Hepatocyte (in vitro differentiated cells): ENCODE measurements around the gene MAGEB5. TPM values are rescaled to one million over a fixed set of nuclear protein-coding genes. Genes with fewer than 3 reads are reported as not detected.
"Not testable (repeated sequence)": the region's sequence is repeated elsewhere in the genome, so short reads cannot be mapped to it uniquely, and the experiment has no call there.

Source experiments
- DNase-seq: peaks from one replicate; pipeline ENCODE4 v3.0.0-alpha.2; 2016; ENCODE audit warnings: low spot score
- H2AFZ ChIP-seq: fragments of 200-600 bp; sonication (generic); 2 replicates; pipeline ENCODE4 v1.6.0; 2016; ENCODE audit warnings: antibody characterized with exemption, mild to moderate bottlenecking
- H3K27ac ChIP-seq: fragments of 200-600 bp; sonication (generic); 2 replicates; pipeline ENCODE4 v1.5.1; 2016; ENCODE audit warnings: mild to moderate bottlenecking
- H3K27me3 ChIP-seq: fragments of 200-600 bp; sonication (generic); 2 replicates; pipeline ENCODE4 v1.6.1; 2016
- H3K36me3 ChIP-seq: fragments of 200-600 bp; sonication (generic); replicated peaks from 2 replicates; pipeline ENCODE4 v1.5.1; 2016; ENCODE audit warnings: low read depth; ENCODE audit not compliant: insufficient read depth
- H3K4me1 ChIP-seq: fragments of 200-600 bp; sonication (generic); 2 replicates; pipeline ENCODE4 v1.5.1; 2016; ENCODE audit warnings: mild to moderate bottlenecking, moderate library complexity; ENCODE audit not compliant: insufficient read depth
- H3K4me2 ChIP-seq: fragments of 200-600 bp; sonication (generic); 2 replicates; pipeline ENCODE4 v1.6.0; 2016
- H3K4me3 ChIP-seq: fragments of 200-600 bp; sonication (generic); 2 replicates; pipeline ENCODE4 v1.5.1; 2016; ENCODE audit warnings: mild to moderate bottlenecking
- H3K79me2 ChIP-seq: fragments of 200-600 bp; sonication (generic); 2 replicates; pipeline ENCODE4 v1.6.0; 2017; ENCODE audit warnings: mild to moderate bottlenecking
- H3K9me2 ChIP-seq: fragments of 200-600 bp; sonication (generic); replicated peaks from 2 replicates; pipeline ENCODE4 v1.6.0; 2017; ENCODE audit warnings: mild to moderate bottlenecking; ENCODE audit not compliant: insufficient read depth
- H3K9me3 ChIP-seq: fragments of 200-600 bp; sonication (generic); 2 replicates; pipeline ENCODE4 v1.5.1; 2016; ENCODE audit warnings: low read depth, mild to moderate bottlenecking
- H4K20me1 ChIP-seq: fragments of 200-600 bp; sonication (generic); 2 replicates; pipeline ENCODE4 v1.6.0; 2016; ENCODE audit warnings: mild to moderate bottlenecking; ENCODE audit not compliant: insufficient read depth, poor library complexity, severe bottlenecking
- EZH2 ChIP-seq: fragments of 200-600 bp; sonication (generic); IDR thresholded peaks from 2 replicates; pipeline ENCODE4 v1.6.1; 2016; ENCODE audit warnings: antibody characterized with exemption, mild to moderate bottlenecking, borderline replicate concordance
- EZH2phosphoT487 ChIP-seq: fragments of 200-600 bp; sonication (generic); IDR thresholded peaks from one replicate; pipeline ENCODE4 v1.6.1; 2018; ENCODE audit warnings: antibody characterized with exemption, mild to moderate bottlenecking, low read depth, moderate library complexity; ENCODE audit not compliant: unreplicated experiment, severe bottlenecking
- WGBS: methylation state at CpG from one replicate; pipeline ENCODE4 v1.1.6; 2016; ENCODE audit warnings: low lambda C conversion rate; ENCODE audit errors: missing lambda C conversion rate; 5-methylcytosine and 5-hydroxymethylcytosine counted together
- polyA plus RNA-seq: library from polyadenylated mRNA; unstranded; fragments of >200 nt; fragmentation: Nextera tagmentation; extraction: Ambion mirVana; gene quantifications from 2 replicates; pipeline ENCODE4 v1.2.1, GENCODE V29; 2016
- total RNA-seq: library from RNA; depleted of rRNA; stranded (reverse); fragments of >200 nt; gene quantifications from 2 replicates; pipeline ENCODE4 v1.2.3, GENCODE V29; 2014
- TF ChIP-seq, protein P1 (sequence below): fragments of 200-600 bp; sonication (generic); IDR thresholded peaks from 2 replicates; pipeline ENCODE4 v1.5.1; 2016; ENCODE audit warnings: antibody characterized with exemption, mild to moderate bottlenecking; ENCODE audit not compliant: poor library complexity

The MAGEB5 gene, protein sequence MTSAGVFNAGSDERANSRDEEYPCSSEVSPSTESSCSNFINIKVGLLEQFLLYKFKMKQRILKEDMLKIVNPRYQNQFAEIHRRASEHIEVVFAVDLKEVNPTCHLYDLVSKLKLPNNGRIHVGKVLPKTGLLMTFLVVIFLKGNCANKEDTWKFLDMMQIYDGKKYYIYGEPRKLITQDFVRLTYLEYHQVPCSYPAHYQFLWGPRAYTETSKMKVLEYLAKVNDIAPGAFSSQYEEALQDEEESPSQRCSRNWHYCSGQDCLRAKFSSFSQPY
- total RNA-seq: not detected in 2 replicates
- not detected in 2 replicates for polyA plus RNA-seq

DNA sequence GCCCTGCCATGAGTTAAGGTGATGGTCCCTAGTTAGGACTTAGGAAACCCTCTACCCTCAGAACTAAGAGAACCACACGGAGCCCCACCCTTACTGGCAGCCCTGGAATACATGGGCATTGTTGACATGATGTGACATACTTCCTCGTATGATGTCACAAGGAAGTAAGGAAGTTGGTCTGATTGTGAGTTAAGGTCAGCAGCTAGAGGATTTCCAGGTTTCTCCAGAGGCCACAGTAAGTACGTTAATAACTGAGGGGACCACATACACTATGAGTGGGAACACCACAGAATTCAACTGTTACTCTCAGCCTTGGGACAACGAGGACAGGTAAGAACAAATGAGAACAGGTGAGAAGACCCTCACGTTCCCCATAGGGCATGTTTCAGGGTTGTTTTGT lies at the start of gene MAGEB5:
MAGEB5 (plus strand) TSS at position 301 of the 400 bp plus-strand sequence. CDS start 1,133 bp downstream, outside the sequence.
- 64% methylated on average over 5 of the region's 5 CpGs for WGBS
- DNase-seq: no peak
- H3K4me3 ChIP-seq: no peak within 1 kb of the TSS
- H3K9me3 ChIP-seq: no peaks in the 10 kb centered on the region
- TF ChIP-seq EZH2phosphoT487: no peak
- TF ChIP-seq, protein P1, sequence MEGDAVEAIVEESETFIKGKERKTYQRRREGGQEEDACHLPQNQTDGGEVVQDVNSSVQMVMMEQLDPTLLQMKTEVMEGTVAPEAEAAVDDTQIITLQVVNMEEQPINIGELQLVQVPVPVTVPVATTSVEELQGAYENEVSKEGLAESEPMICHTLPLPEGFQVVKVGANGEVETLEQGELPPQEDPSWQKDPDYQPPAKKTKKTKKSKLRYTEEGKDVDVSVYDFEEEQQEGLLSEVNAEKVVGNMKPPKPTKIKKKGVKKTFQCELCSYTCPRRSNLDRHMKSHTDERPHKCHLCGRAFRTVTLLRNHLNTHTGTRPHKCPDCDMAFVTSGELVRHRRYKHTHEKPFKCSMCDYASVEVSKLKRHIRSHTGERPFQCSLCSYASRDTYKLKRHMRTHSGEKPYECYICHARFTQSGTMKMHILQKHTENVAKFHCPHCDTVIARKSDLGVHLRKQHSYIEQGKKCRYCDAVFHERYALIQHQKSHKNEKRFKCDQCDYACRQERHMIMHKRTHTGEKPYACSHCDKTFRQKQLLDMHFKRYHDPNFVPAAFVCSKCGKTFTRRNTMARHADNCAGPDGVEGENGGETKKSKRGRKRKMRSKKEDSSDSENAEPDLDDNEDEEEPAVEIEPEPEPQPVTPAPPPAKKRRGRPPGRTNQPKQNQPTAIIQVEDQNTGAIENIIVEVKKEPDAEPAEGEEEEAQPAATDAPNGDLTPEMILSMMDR: no peak
- no peak for TF ChIP-seq EZH2
- H2AFZ ChIP-seq: no peak within 1 kb of the TSS
- no peaks in the 10 kb centered on the region for H3K9me2 ChIP-seq
- H3K79me2 ChIP-seq: no peaks in the 10 kb centered on the region
- no peaks in the 10 kb centered on the region for H3K4me1 ChIP-seq
- no peak within 1 kb of the TSS for H3K27ac ChIP-seq
- H3K4me2 ChIP-seq: no peak within 1 kb of the TSS
- H4K20me1 ChIP-seq: no peaks in the 10 kb centered on the region
- H3K36me3 ChIP-seq: no peaks in the 10 kb centered on the region
- no peaks in the 10 kb centered on the region for H3K27me3 ChIP-seq

DNA sequence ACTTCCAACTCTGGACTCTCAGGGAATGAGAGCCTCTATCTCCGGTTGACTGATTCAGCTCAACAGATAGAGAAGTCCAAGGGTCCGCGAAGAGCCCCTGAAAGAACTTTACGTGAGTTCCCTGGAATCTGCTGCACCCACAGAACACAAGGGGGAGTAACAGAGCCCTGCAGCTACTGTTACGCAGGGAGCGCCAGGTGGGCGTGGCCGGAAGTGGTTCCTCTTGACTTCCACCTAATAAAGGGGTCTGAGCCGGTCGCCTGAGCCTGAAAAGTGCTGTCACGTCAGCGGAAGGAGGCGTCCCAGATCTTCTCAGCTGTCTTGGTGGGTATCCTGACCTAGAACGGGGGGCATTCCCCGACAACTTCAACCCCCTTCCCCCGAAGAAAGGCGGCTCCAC lies 23.8 kb upstream of the MAGEB5 start, which contains the start of gene MAGEB6:
MAGEB6 (plus strand) TSS at position 237 of the 400 bp plus-strand sequence. CDS start 1,407 bp downstream, outside the sequence.
- no peak for DNase-seq
- no peaks in the 10 kb centered on the region for H3K4me1 ChIP-seq
- H3K4me3 ChIP-seq: no peak within 1 kb of the TSS
- no peaks in the 10 kb centered on the region for H3K9me3 ChIP-seq
- H3K79me2 ChIP-seq: no peaks in the 10 kb centered on the region
- 83% methylated on average over 17 of the region's 17 CpGs for WGBS
- H3K27me3 ChIP-seq: no peaks in the 10 kb centered on the region
- no peak within 1 kb of the TSS for H2AFZ ChIP-seq
- no peak within 1 kb of the TSS for H3K4me2 ChIP-seq
- H3K36me3 ChIP-seq: no peaks in the 10 kb centered on the region
- no peaks in the 10 kb centered on the region for H4K20me1 ChIP-seq
- TF ChIP-seq, protein P1: no peak
- no peak for TF ChIP-seq EZH2
- no peak for TF ChIP-seq EZH2phosphoT487
- H3K27ac ChIP-seq: no peak within 1 kb of the TSS
- H3K9me2 ChIP-seq: no peaks in the 10 kb centered on the region

DNA sequence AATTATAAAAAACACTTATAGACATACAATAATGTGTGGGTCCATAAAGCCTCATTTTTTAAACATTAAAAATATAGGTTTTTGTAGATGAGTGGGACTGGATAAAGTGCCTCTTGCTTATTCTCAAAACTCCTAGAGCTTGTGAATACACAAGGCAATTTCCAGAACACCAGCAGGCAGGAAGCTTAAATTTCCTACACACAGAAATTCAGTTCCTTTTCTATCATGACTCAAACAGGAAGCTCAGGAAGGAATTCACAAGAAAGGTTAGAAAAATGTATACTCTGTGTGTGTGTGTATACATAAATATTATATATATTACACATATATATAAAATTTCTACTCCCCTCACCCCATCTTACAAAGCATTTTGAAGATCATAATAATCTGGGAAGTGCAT lies 12.4 kb upstream of the MAGEB5 start:
- no peak overlapping the region for H3K27ac ChIP-seq
- H4K20me1 ChIP-seq: no peaks in the 10 kb centered on the region
- no peak overlapping the region for H3K4me2 ChIP-seq
- H3K9me2 ChIP-seq: no peaks in the 10 kb centered on the region
- no peaks in the 10 kb centered on the region for H3K9me3 ChIP-seq
- no peak overlapping the region for H2AFZ ChIP-seq
- no peaks in the 10 kb centered on the region for H3K79me2 ChIP-seq
- H3K4me1 ChIP-seq: no peaks in the 10 kb centered on the region
- DNase-seq: no peak
- H3K4me3 ChIP-seq: no peak overlapping the region
- H3K36me3 ChIP-seq: no peaks in the 10 kb centered on the region
- TF ChIP-seq EZH2 (no peak), EZH2phosphoT487 (no peak)
- TF ChIP-seq, protein P1: no peak
- no peaks in the 10 kb centered on the region for H3K27me3 ChIP-seq

DNA sequence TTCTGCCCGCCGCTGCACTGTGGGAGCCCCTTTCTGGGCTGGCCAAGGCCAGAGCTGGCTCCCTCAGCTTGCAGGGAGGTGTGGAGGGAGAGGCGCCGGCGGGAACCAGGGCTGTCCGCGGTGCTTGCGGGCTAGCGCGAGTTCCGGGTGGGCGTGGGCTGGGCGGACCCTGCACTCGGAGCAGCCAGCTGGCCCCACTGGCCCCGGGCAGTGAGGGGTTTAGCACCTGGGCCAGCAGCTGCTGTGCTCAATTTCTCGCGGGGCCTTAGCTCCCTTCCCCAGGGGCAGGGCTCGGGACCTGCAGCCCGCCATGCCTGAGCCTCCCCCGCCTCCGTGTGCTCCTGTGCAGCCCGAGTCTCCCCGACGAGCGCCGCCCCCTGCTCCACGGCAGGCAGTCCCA lies 11.3 kb upstream of the MAGEB5 start:
- not testable (repeated sequence) for H3K4me2 ChIP-seq, H3K9me3 ChIP-seq, H3K4me3 ChIP-seq, H3K36me3 ChIP-seq, H3K27ac ChIP-seq, H3K27me3 ChIP-seq, H4K20me1 ChIP-seq, H2AFZ ChIP-seq, H3K9me2 ChIP-seq, DNase-seq, H3K4me1 ChIP-seq, H3K79me2 ChIP-seq
- WGBS: 92% methylated on average over 23 of the region's 27 CpGs
